Panc1 (cell line): ENCODE measurements around the gene KCNQ2. TPM values are rescaled to one million over a fixed set of nuclear protein-coding genes. Genes with fewer than 3 reads are reported as not detected.

Experiments used
- ATAC-seq: fragments of 200-7000 bp; cut with Tn5 transposase; 2 replicates; pipeline ENCODE4 v1.9.1; 2020; ENCODE audit warnings: mild to moderate bottlenecking, moderate library complexity
- BruUV-seq: library from RNA; stranded (reverse); fragments of 400-500 nt; replicated peaks from 2 replicates; lab custom pipeline; 2021; lab: Mats Ljungman, UMichigan
- CTCF ChIA-PET: fragments of 300-600 bp; sonication (Branson Sonifier 250); formaldehyde crosslinking; loops from one replicate; lab custom pipeline; 2022; ENCODE audit warnings: antibody characterized with exemption; lab: Charles Lee
- POLR2A ChIA-PET: fragments of 300-600 bp; sonication (Branson Sonifier 250); formaldehyde crosslinking; loops from one replicate; lab custom pipeline; 2022; ENCODE audit warnings: antibody characterized with exemption; lab: Charles Lee
- DNase-seq: peaks from one replicate; pipeline ENCODE4 v3.0.0-alpha.2; 2010; ENCODE audit warnings: low read depth, low spot score
- H3K27ac ChIP-seq: 2 replicates; pipeline ENCODE4 v1.5.1; 2011; ENCODE audit warnings: mild to moderate bottlenecking, low read length, inconsistent platforms
- H3K27me3 ChIP-seq: fragments of 200-500 bp; sonication (Bioruptor generic); 2 replicates; pipeline ENCODE4 v1.6.0; 2014; ENCODE audit warnings: low read length, inconsistent platforms; ENCODE audit not compliant: control insufficient read depth, insufficient read depth
- H3K36me3 ChIP-seq: fragments of 200-500 bp; sonication (Bioruptor generic); 2 replicates; pipeline ENCODE4 v1.5.1; 2014; ENCODE audit warnings: inconsistent platforms, mild to moderate bottlenecking, low read length, moderate library complexity; ENCODE audit not compliant: control insufficient read depth, insufficient read depth
- H3K4me1 ChIP-seq: 2 replicates; pipeline ENCODE4 v1.5.1; 2011; ENCODE audit warnings: inconsistent platforms, mild to moderate bottlenecking, low read length, moderate library complexity; ENCODE audit not compliant: control insufficient read depth, insufficient read depth
- H3K4me3 ChIP-seq, 2 experiments: 2 replicates each; pipeline ENCODE4 v1.5.1; 2011 to 2012; ENCODE audit warnings: low read depth in 2 of 2, low read length in 2 of 2, mild to moderate bottlenecking in 2 of 2, inconsistent platforms in 1 of 2, moderate library complexity in 1 of 2
- H3K9me3 ChIP-seq: fragments of 200-500 bp; sonication (Bioruptor generic); 2 replicates; pipeline ENCODE4 v1.5.1; 2014; ENCODE audit warnings: low read depth, mild to moderate bottlenecking, inconsistent platforms, low read length, moderate library complexity; ENCODE audit not compliant: control insufficient read depth, insufficient read depth
- POLR2AphosphoS5 ChIP-seq: IDR thresholded peaks from 2 replicates; pipeline ENCODE4 v1.6.1; 2012; ENCODE audit warnings: mild to moderate bottlenecking, low read depth, low read length, moderate library complexity
- SIN3A ChIP-seq: IDR thresholded peaks from 2 replicates; pipeline ENCODE4 v1.6.1; 2012; ENCODE audit warnings: low read depth, mild to moderate bottlenecking, low read length, moderate library complexity, borderline replicate concordance; ENCODE audit not compliant: insufficient read depth
- TCF7L2 ChIP-seq: IDR thresholded peaks from 2 replicates; pipeline ENCODE4 v1.6.1; 2011; ENCODE audit warnings: mild to moderate bottlenecking, low read depth, low read length, inconsistent platforms
- in situ Hi-C: cut with HindIII; loops from 2 replicates; pipeline ENCODE4 v1.10.0; 2016; ENCODE audit warnings: low sequenced_read_pairs, low pct_unique_long_range_greater_than_20kb
- intact Hi-C: fragments of 100-400 bp; cut with micrococcal nuclease; formaldehyde crosslinking; loops from one replicate; pipeline ENCODE4 v1.10.0; 2022; ENCODE audit not compliant: unreplicated experiment
- total RNA-seq: library from RNA; stranded (reverse); gene quantifications from one replicate; pipeline ENCODE4 v1.2.1, GENCODE V29; 2021; ENCODE audit not compliant: unreplicated experiment
- TF ChIP-seq, protein P1 (sequence below), 2 experiments: IDR thresholded peaks; 2 replicates each; pipeline ENCODE4 v1.6.1; 2011 to 2012; ENCODE audit warnings: low read depth in 2 of 2, control low read depth in 1 of 2, low read length in 1 of 2, mild to moderate bottlenecking in 1 of 2, moderate library complexity in 1 of 2; ENCODE audit not compliant: insufficient read depth in 1 of 2
- TF ChIP-seq, protein P2 (sequence below): fragments of 450-650 bp; IDR thresholded peaks from 2 replicates; pipeline ENCODE4 v1.5.1; 2017; ENCODE audit warnings: mild to moderate bottlenecking

The KCNQ2 gene
- total RNA-seq, 1 experiment from 2014 or later, result 19.4 TPM

DNA sequence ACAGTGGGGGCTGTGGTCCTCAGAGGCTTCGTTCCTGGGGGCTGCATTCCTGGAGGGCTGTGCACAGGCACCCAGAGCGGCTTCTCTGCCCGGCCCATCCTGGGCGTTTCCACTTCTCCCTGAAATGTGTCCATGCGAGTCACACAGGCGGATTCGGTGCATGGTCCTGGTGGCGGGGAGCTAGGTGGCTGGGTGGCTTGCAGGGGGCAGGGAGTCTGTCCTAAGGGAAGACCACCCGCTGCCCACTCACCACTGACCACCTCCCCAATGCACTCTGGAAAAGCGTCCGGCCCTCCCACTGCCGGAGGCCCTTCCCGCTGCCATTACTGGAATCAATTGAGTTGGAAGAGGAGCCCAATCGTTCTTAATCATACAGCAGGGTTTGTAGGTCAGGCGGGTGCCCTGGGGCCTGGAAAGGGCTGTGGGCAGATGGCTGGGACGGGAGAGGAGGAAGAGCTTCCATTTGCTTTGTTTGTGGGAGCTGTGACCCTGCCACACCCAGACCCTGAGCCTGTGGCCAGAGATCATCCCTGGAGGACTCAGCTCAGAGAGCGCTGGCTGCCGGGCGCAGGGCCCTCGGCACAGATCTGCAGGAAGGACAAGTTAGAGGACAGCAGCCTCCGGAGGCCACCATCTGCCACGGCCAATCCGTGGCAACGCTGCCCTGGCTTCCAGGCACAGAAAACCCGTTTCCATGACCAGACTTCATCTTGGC lies 117.7 kb downstream of the KCNQ2 start:
- Histone ChIP-seq H3K4me3 (no peak overlapping the region), H3K27me3 (no peaks in the 10 kb centered on the region), H3K4me1 (peaks cover 6% of the 10 kb centered on the region; the same call in 1 of the 2 replicates), H3K36me3 (no peaks in the 10 kb centered on the region), H3K9me3 (no peaks in the 10 kb centered on the region), H3K27ac (no peak overlapping the region)
- DNase-seq, result no peak
- in situ Hi-C loops, result no loop called here
- TF ChIP-seq, protein P1, sequence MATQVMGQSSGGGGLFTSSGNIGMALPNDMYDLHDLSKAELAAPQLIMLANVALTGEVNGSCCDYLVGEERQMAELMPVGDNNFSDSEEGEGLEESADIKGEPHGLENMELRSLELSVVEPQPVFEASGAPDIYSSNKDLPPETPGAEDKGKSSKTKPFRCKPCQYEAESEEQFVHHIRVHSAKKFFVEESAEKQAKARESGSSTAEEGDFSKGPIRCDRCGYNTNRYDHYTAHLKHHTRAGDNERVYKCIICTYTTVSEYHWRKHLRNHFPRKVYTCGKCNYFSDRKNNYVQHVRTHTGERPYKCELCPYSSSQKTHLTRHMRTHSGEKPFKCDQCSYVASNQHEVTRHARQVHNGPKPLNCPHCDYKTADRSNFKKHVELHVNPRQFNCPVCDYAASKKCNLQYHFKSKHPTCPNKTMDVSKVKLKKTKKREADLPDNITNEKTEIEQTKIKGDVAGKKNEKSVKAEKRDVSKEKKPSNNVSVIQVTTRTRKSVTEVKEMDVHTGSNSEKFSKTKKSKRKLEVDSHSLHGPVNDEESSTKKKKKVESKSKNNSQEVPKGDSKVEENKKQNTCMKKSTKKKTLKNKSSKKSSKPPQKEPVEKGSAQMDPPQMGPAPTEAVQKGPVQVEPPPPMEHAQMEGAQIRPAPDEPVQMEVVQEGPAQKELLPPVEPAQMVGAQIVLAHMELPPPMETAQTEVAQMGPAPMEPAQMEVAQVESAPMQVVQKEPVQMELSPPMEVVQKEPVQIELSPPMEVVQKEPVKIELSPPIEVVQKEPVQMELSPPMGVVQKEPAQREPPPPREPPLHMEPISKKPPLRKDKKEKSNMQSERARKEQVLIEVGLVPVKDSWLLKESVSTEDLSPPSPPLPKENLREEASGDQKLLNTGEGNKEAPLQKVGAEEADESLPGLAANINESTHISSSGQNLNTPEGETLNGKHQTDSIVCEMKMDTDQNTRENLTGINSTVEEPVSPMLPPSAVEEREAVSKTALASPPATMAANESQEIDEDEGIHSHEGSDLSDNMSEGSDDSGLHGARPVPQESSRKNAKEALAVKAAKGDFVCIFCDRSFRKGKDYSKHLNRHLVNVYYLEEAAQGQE (IDR thresholded peaks at IDR 0.05; ENCODE audit: insufficient read depth in 1 of 2, low read depth in 2 of 2, low read length in 1 of 2), result no peak
- TF ChIP-seq, protein P2, sequence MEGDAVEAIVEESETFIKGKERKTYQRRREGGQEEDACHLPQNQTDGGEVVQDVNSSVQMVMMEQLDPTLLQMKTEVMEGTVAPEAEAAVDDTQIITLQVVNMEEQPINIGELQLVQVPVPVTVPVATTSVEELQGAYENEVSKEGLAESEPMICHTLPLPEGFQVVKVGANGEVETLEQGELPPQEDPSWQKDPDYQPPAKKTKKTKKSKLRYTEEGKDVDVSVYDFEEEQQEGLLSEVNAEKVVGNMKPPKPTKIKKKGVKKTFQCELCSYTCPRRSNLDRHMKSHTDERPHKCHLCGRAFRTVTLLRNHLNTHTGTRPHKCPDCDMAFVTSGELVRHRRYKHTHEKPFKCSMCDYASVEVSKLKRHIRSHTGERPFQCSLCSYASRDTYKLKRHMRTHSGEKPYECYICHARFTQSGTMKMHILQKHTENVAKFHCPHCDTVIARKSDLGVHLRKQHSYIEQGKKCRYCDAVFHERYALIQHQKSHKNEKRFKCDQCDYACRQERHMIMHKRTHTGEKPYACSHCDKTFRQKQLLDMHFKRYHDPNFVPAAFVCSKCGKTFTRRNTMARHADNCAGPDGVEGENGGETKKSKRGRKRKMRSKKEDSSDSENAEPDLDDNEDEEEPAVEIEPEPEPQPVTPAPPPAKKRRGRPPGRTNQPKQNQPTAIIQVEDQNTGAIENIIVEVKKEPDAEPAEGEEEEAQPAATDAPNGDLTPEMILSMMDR, result no peak
- intact Hi-C loops, result no loop called here
- POLR2A ChIA-PET, result no interaction called here
- CTCF ChIA-PET, result no interaction called here
- ATAC-seq, result no peak
- no TSS peak for BruUV-seq

DNA sequence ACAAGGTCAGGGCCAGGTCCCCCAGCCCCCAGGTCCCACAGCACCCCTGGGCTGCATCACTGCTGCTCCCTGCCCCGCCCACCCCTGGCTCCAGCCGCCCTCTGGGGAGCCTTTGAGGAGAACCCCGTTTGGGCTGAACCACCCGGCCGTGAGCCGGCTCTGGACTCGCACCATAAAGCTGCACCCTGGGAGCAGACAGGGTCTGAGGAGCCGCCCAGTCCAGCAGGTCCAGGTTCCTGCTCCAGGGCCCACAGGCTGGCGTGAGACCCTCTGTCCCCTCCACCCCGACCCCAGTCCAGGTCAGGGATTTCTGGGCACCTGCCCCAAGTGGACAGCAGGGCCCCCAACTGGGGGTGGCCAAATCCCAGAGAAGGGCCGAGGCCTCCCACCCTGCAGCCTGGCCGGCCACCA lies 119.6 kb downstream of the KCNQ2 start:
- TF ChIP-seq TCF7L2 (no peak), SIN3A (no peak), POLR2AphosphoS5 (no peak)
- TF ChIP-seq, protein P2, result no peak
- TF ChIP-seq, protein P1 (IDR thresholded peaks at IDR 0.05; ENCODE audit: insufficient read depth in 1 of 2, low read depth in 2 of 2, low read length in 1 of 2), result no peak
- ChIA-PET POLR2A (no interaction called here), CTCF (interaction anchor here (1.2 kb wide), 1 partner anchor 44 kb away, joined by 6 read pairs; no protein-coding TSS in a partner anchor)
- Histone ChIP-seq H3K9me3 (no peaks in the 10 kb centered on the region), H3K36me3 (no peaks in the 10 kb centered on the region), H3K27ac (no peak overlapping the region), H3K27me3 (no peaks in the 10 kb centered on the region), H3K4me1 (peaks cover under 1% of the 10 kb centered on the region; the same call in 1 of the 2 replicates), H3K4me3 (no peak overlapping the region)
- intact Hi-C loops, result no loop called here
- DNase-seq (no peak), ATAC-seq (peak; percentile 23; the same call in 1 of the 2 replicates)
- in situ Hi-C loops, result no loop called here
- BruUV-seq, result no TSS peak
